C4-2B (cell line): Measurements from ENCODE around the gene FMO4.
"Not testable (repeated sequence)": the region's sequence is repeated elsewhere in the genome, so short reads cannot be mapped to it uniquely, and the experiment has no call there.

Experiments used
- ZFX ChIP-seq: fragments of 450-650 bp; IDR thresholded peaks from 2 replicates; pipeline ENCODE4 v1.6.1; 2017
- TF ChIP-seq, protein P1 (sequence below): fragments of 450-650 bp; conservative IDR thresholded peaks from 2 replicates; pipeline ENCODE4 v1.5.1; 2017; ENCODE audit warnings: mild to moderate bottlenecking

GRCh38 chr1:171373357-171374122 lies 59.6 kb downstream of the FMO4 start:
- TF ChIP-seq, protein P1, sequence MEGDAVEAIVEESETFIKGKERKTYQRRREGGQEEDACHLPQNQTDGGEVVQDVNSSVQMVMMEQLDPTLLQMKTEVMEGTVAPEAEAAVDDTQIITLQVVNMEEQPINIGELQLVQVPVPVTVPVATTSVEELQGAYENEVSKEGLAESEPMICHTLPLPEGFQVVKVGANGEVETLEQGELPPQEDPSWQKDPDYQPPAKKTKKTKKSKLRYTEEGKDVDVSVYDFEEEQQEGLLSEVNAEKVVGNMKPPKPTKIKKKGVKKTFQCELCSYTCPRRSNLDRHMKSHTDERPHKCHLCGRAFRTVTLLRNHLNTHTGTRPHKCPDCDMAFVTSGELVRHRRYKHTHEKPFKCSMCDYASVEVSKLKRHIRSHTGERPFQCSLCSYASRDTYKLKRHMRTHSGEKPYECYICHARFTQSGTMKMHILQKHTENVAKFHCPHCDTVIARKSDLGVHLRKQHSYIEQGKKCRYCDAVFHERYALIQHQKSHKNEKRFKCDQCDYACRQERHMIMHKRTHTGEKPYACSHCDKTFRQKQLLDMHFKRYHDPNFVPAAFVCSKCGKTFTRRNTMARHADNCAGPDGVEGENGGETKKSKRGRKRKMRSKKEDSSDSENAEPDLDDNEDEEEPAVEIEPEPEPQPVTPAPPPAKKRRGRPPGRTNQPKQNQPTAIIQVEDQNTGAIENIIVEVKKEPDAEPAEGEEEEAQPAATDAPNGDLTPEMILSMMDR = not testable (repeated sequence)
- TF ChIP-seq ZFX = not testable (repeated sequence)
